MM.1S (cell line): ENCODE data around the gene PLCB4.

Experiments
- EZH2 ChIP-seq: fragments of 300-600 bp; sonication (generic); optimal IDR thresholded peaks from 2 replicates; pipeline ENCODE3; 2017; ENCODE audit warnings: low read depth, mild to moderate bottlenecking, antibody characterized with exemption, low read length, mixed read lengths
- EZH2phosphoT487 ChIP-seq: fragments of 300-600 bp; sonication (generic); IDR thresholded peaks from 2 replicates; pipeline ENCODE4 v1.6.1; 2018; ENCODE audit warnings: antibody characterized with exemption, low read length
- TF ChIP-seq, protein P1 (sequence below): fragments of 300-600 bp; sonication (generic); IDR thresholded peaks from 2 replicates; pipeline ENCODE4 v1.5.1; 2016; ENCODE audit warnings: antibody characterized with exemption, low read length, mixed read lengths

DNA sequence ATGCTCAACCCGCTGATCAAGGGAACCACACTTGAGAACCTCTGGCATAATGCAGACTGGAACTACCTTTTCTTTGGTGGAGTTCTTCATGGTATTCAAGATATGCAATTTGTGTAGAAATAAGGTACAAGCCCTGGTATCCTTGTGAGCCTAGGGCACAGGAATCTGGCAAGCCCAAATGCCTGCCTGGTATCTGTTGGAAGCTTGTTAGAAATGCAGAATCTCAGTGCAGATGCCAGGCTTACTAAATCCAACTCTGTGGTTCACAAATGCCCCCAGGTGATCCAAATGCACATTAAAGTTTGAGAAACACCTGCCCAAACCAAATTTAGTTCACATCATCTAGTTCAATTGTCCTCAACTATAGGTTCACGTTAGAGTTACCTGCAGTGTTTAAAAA lies 285.7 kb downstream of the PLCB4 start:
- TF ChIP-seq, protein P1, sequence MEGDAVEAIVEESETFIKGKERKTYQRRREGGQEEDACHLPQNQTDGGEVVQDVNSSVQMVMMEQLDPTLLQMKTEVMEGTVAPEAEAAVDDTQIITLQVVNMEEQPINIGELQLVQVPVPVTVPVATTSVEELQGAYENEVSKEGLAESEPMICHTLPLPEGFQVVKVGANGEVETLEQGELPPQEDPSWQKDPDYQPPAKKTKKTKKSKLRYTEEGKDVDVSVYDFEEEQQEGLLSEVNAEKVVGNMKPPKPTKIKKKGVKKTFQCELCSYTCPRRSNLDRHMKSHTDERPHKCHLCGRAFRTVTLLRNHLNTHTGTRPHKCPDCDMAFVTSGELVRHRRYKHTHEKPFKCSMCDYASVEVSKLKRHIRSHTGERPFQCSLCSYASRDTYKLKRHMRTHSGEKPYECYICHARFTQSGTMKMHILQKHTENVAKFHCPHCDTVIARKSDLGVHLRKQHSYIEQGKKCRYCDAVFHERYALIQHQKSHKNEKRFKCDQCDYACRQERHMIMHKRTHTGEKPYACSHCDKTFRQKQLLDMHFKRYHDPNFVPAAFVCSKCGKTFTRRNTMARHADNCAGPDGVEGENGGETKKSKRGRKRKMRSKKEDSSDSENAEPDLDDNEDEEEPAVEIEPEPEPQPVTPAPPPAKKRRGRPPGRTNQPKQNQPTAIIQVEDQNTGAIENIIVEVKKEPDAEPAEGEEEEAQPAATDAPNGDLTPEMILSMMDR: no peak
- TF ChIP-seq EZH2phosphoT487 (no peak), EZH2 (no peak)
